ENCODE measurements around the gene ASB16. TPM values are rescaled to one million over a fixed set of nuclear protein-coding genes. Genes with fewer than 3 reads are reported as not detected.
A peak's percentile ranks its signal among the peaks of the same experiment; 100 is the strongest.

Gene ASB16
- total and polyA plus RNA-seq, 9 of the 15 experiments (the other 6 are each of a cell fraction or from before 2014, with no cell fraction given), result 0.03 to 0.07 TPM; not detected in 7

GRCh38 chr17:44122816-44123355 is 47.6 kb upstream of the ASB16 start (continued):
- no peak for TF ChIP-seq E2F8 (IDR thresholded peaks at IDR 0.05; ENCODE audit: low read depth, partially characterized antibody)
- no peak for TF ChIP-seq ZNF551 (CRISPR knock-in tag; IDR thresholded peaks at IDR 0.05)
- TF ChIP-seq RBM14 (IDR thresholded peaks at IDR 0.05; ENCODE audit: borderline replicate concordance, insufficient read depth, low read depth, low read length), result 0 out of 2 replicates have a peak, but pooled peaks have one; percentile 43
- no peak for TF ChIP-seq NFRKB (IDR thresholded peaks at IDR 0.05; ENCODE audit: low read depth)
- TF ChIP-seq ZFP91 (CRISPR knock-in tag; IDR thresholded peaks at IDR 0.05), result peak; percentile 46; the same call in 1 of the 2 replicates
- no peak for TF ChIP-seq SNIP1 (IDR thresholded peaks at IDR 0.05; ENCODE audit: low read depth)
- no peak for TF ChIP-seq NFE2 (IDR thresholded peaks at IDR 0.05; ENCODE audit: low read depth)
- TF ChIP-seq RNF219 (CRISPR knock-in tag; IDR thresholded peaks at IDR 0.05), result no peak
- TF ChIP-seq ZNF174 (CRISPR knock-in tag; IDR thresholded peaks at IDR 0.05), result no peak
- no peak for TF ChIP-seq ZBTB5 (IDR thresholded peaks at IDR 0.05)
- no peak for TF ChIP-seq ATF7 (IDR thresholded peaks at IDR 0.05)
- TF ChIP-seq TRIM24 (IDR thresholded peaks at IDR 0.05), result no peak
- 0 out of 2 replicates have a peak, but pooled peaks have one; percentile 46 for TF ChIP-seq AFF4 (CRISPR knock-in tag; IDR thresholded peaks at IDR 0.05)
- TF ChIP-seq BRF1 (IDR thresholded peaks at IDR 0.05; ENCODE audit: borderline replicate concordance, extremely low read depth, insufficient read length), result no peak
